ENCODE results near the gene DTD1.

DNA sequence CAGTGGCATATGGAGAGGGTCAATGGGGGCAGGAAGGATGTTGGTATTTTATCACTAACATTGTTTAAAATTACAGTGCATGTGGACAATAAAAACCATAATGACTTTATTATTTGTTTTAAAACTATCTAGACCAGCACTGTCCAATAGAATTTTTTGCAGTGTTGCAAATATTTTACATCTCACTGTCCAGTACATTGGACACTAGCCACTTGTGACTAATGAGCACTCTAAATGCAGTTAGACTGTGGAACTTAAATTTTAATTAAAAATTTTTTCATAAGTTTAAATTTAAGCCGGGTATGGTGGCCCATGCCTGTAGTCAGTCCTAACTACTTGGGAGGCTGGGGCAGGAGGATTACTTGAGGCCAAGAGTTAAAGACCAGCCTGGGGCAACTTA lies 101.7 kb downstream of the DTD1 start:
- TF ChIP-seq, protein P1, sequence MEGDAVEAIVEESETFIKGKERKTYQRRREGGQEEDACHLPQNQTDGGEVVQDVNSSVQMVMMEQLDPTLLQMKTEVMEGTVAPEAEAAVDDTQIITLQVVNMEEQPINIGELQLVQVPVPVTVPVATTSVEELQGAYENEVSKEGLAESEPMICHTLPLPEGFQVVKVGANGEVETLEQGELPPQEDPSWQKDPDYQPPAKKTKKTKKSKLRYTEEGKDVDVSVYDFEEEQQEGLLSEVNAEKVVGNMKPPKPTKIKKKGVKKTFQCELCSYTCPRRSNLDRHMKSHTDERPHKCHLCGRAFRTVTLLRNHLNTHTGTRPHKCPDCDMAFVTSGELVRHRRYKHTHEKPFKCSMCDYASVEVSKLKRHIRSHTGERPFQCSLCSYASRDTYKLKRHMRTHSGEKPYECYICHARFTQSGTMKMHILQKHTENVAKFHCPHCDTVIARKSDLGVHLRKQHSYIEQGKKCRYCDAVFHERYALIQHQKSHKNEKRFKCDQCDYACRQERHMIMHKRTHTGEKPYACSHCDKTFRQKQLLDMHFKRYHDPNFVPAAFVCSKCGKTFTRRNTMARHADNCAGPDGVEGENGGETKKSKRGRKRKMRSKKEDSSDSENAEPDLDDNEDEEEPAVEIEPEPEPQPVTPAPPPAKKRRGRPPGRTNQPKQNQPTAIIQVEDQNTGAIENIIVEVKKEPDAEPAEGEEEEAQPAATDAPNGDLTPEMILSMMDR (IDR thresholded peaks at IDR 0.05; ENCODE audit: insufficient read depth, low read length, poor library complexity, severe bottlenecking), result no peak
- no peak for TF ChIP-seq EZH2phosphoT487 (conservative IDR thresholded peaks at IDR 0.05; ENCODE audit: low read length)

All from SU-DHL-6 (cell line).